NCI-H187 treated with DMSO at 0.1 percent for 48 hours (cell line): ENCODE results near the gene UQCC2.

ENCODE experiments used
- DNase-seq: peaks from one replicate; lab custom pipeline; 2025; lab: John Stamatoyannopoulos, UW

The UQCC2 gene

DNA sequence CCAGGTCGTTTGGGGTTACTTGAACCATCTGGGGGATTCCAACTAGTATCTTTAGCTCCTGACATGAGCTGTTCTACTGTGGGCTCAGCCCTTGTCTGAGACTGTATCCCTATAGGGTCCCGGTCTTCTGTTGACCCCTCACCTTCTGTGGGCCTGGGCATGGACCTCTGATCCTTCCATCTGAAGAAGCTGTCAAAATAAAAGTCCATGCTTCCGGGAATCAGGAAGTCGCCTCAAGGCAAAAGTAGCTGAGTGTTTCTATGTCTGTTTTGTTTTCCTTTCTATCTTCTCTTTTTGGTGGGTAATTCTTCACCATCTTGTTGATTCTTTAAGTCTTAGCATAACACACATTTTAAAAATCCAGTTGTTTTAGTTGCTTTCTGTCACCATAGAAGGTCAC lies 60.1 kb downstream of the UQCC2 start:
- DNase-seq, result no peak
